ENCODE results near the gene CAPRIN2. TPM values are rescaled to one million over a fixed set of nuclear protein-coding genes. Genes with fewer than 3 reads are reported as not detected.
A peak's percentile ranks its signal among the peaks of the same experiment; 100 is the strongest.

The CAPRIN2 gene
- total and polyA plus RNA-seq, 2 of the 4 experiments (the other 2 are of a cell fraction), result 18.9 to 23.8 TPM

DNA sequence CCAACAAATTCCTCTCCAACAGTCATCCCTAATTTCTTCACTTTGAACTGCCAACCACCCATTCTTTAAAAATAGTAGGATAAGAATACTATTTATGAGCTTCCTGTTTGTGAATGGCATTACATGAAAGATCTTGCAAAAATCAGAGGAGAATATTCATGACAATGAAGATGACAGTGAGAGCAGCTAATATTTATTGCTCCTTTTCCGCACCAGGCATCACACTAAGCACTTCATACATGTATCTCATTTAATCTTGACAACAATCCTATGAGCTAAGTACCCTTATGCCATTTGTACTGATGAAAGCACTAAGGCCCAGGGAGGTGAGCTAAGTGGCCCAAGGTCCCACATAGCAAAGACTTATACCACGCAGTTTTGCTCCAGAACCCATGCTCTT is 37.3 kb upstream of the CAPRIN2 start:
- 0 out of 2 replicates have a peak overlapping the region, but pooled peaks have one; percentile 13 for H3K23ac ChIP-seq (ENCODE audit: low read depth, low read length)
- H3K9me3 ChIP-seq (ENCODE audit: control insufficient read depth, insufficient read depth, low read length), result no peaks in the 10 kb centered on the region
- no peaks in the 10 kb centered on the region for H3K27me3 ChIP-seq (ENCODE audit: control insufficient read depth, insufficient read depth, low read length)
- ChIA-PET CTCF (no interaction called here), POLR2A (ENCODE audit: unreplicated experiment) (no interaction called here)
- no peak overlapping the region for H2AFZ ChIP-seq (replicated peaks; ENCODE audit: low read length, poor library complexity)
- in situ Hi-C loops (cut with MboI; ENCODE audit: low sequenced_read_pairs), result no loop called here
- BruUV-seq (replicated peaks), result no TSS peak
- no peak overlapping the region for H3K4me3 ChIP-seq (ENCODE audit: insufficient read depth, low read depth, low read length)
- no peak overlapping the region for H3K27ac ChIP-seq (ENCODE audit: insufficient read depth, low read length)
- peaks cover 17% of the 10 kb centered on the region for H3K4me1 ChIP-seq (ENCODE audit: control insufficient read depth, insufficient read depth, low read length)
- TF ChIP-seq NFE2L2 (IDR thresholded peaks at IDR 0.05; ENCODE audit: low read depth, low read length), result no peak
- no peak overlapping the region for H4K5ac ChIP-seq (ENCODE audit: low read depth, low read length)
- H3K4me2 ChIP-seq (ENCODE audit: low read depth, low read length), result no peak overlapping the region
- 0 out of 2 replicates have a peak overlapping the region, but pooled peaks have one; percentile 23 for H2AK5ac ChIP-seq (ENCODE audit: low read depth, low read length)
- peaks cover 0 to 8% of the 10 kb centered on the region in 2 experiments; a peak in 2 of 4 replicates for H3K79me1 ChIP-seq (ENCODE audit: low read depth in 1 of 2, low read length in 2 of 2)
- dilution Hi-C loops (cut with HindIII; ENCODE audit: low sequenced_read_pairs, unreplicated experiment), result no loop called here
- H2BK20ac ChIP-seq (ENCODE audit: low read depth, low read length), result no peak overlapping the region
- peak overlapping the region in 1 of 2 experiments; percentile 12; a peak in 1 of 4 replicates for H4K8ac ChIP-seq (ENCODE audit: low read depth in 2 of 2, low read length in 2 of 2)
- H2BK120ac ChIP-seq (ENCODE audit: low read depth, low read length), result no peak overlapping the region
- H3K14ac ChIP-seq (replicated peaks; ENCODE audit: low read depth, low read length), result no peak overlapping the region
- H3K4ac ChIP-seq (ENCODE audit: low read depth, low read length), result no peak overlapping the region
- no peak overlapping the region for H2BK5ac ChIP-seq (ENCODE audit: low read depth, low read length, poor library complexity, severe bottlenecking)
- intact Hi-C loops (cut with micrococcal nuclease), result no loop called here
- H3K56ac ChIP-seq (ENCODE audit: extremely low read depth, insufficient read depth, low read length), result no peak overlapping the region
- DNase-seq (no peak), ATAC-seq (ENCODE audit: low read depth) (no peak)
- no peaks in the 10 kb centered on the region for H4K20me1 ChIP-seq (ENCODE audit: insufficient read depth, low read length)
- no peaks in the 10 kb centered on the region for H3K36me3 ChIP-seq (ENCODE audit: control insufficient read depth, insufficient read depth, low read length)
- WGBS, 2 experiments (ENCODE audit: extremely low coverage in 2 of 2, insufficient read length in 1 of 2), result no CpG with 5 or more reads among the region's 2 CpGs
- H3K18ac ChIP-seq (ENCODE audit: low read depth, low read length), result no peak overlapping the region
- H4K91ac ChIP-seq (ENCODE audit: insufficient read depth, low read depth, low read length), result no peak overlapping the region
- no peak overlapping the region for H2AK9ac ChIP-seq (replicated peaks; ENCODE audit: low read depth, low read length, poor library complexity)
- no peak overlapping the region for H2BK15ac ChIP-seq (ENCODE audit: low read depth, low read length)
- no peaks in the 10 kb centered on the region; the same call in 1 of the 2 replicates for H3K9me1 ChIP-seq (ENCODE audit: insufficient read depth, low read length)
- H3K9ac ChIP-seq (ENCODE audit: low read depth, low read length), result no peak overlapping the region

All from IMR-90 (cell line).